Caki2 (cell line): ENCODE data around the gene ZNF346. TPM values are rescaled to one million over a fixed set of nuclear protein-coding genes. Genes with fewer than 3 reads are reported as not detected.

Source experiments
- DNase-seq: peaks from one replicate; pipeline ENCODE4 v3.0.0-alpha.2; 2015; ENCODE audit warnings: low read depth
- in situ Hi-C: cut with HindIII; loops from 2 replicates; pipeline ENCODE4 v1.10.0; 2016; ENCODE audit warnings: low sequenced_read_pairs, low pct_unique_long_range_greater_than_20kb, mixed read lengths
- total RNA-seq: library from RNA; depleted of rRNA; stranded (reverse); fragments of >200 nt; shearing (Covaris generic); gene quantifications from 2 replicates; pipeline ENCODE4 v1.2.3, GENCODE V29; 2014; ENCODE audit warnings: low replicate concordance

ZNF346 gene
- total RNA-seq, 1 experiment from 2014 or later = 23.8 TPM

DNA sequence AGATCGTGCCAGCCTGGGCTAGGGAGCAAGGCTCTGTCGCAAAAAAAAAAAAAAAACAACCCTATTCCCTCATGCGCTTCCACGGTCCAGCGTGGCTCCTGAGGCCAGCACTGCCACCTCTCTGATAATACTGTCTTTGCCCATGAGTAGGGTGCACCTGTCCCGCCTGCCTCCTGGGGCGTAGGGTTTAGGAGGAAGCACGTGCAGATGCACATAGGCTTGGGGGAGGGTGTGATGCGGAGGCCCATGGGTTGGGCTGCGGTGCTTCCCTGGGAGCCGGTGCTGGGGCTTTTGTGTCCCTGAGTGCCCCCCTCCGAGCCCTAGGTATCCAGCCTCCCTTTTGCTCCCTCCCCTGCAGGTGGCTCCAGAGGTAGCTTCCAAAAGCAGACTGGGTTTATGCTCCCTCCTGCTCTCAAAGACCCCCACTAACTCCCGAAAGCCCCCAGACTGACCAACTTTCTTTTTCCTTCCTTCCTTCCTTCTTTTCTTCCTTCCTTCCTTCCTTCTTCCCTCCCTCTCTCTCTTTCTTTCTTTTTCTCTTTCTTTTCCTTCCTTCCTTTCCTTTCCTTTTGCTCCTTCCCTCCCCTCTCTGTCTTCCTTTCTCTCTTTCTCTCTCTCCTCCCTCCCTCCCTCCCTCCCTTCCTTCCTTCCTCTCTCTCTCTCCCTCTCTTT, 77.1 kb downstream of the ZNF346 start:
- no peak for DNase-seq
- in situ Hi-C loops = no loop called here

DNA sequence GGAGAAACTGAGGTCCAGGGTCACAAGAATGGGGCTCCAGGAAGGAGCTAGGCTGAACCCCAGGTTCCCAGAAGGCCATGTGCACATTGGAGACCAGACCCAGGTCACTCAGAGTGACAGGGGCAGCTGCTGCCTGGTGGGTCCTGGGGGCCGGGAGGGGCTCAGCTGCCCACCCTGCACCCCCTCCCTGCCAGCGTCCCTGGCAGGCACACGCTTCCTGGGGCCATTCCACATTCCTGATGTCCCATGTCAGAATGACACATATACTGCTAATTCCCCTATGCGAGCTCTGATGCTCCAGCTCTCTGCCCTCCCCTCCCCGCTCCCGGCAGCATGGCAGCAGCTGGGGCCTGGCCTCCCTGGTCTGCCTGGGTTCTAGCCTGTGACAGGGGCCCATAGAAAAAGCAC, 78.2 kb downstream of the ZNF346 start:
- DNase-seq = no peak
- in situ Hi-C loops = no loop called here

DNA sequence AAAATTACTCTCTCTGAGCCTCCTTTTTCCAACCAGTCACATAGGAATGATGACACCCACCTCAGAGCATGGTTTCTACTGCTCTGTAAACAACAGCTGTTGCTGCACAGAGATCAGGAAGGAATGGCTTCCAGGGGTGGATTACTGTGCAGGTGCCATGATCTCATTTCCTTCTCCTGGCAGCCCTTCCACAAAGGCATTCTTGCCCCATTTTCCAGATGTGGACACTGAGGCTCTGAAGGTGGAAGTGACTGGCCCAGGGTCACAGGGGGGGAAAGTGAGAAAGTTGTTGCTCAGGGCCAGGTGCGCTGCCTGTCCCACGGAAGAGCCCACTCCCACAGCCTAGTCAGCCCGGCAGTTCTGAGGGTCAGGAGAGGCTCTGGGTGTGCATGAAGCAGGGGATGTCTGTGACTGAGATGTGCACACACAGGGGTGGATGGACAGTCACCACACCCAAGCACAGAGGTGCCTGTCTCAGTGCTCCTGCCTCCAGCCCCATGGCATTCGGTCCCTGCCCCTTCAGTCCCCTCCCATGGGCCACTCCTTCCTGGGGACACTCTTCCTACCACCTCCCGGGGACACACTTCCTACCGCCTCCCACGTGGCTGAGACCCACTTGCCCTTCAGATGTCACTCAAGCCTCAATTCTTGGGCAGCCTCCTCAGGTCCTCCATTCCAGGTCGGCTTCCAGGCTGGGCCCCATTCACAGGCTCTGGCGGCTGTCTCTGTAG, 81.2 kb downstream of the ZNF346 start:
- no peak for DNase-seq
- in situ Hi-C loops = no loop called here

DNA sequence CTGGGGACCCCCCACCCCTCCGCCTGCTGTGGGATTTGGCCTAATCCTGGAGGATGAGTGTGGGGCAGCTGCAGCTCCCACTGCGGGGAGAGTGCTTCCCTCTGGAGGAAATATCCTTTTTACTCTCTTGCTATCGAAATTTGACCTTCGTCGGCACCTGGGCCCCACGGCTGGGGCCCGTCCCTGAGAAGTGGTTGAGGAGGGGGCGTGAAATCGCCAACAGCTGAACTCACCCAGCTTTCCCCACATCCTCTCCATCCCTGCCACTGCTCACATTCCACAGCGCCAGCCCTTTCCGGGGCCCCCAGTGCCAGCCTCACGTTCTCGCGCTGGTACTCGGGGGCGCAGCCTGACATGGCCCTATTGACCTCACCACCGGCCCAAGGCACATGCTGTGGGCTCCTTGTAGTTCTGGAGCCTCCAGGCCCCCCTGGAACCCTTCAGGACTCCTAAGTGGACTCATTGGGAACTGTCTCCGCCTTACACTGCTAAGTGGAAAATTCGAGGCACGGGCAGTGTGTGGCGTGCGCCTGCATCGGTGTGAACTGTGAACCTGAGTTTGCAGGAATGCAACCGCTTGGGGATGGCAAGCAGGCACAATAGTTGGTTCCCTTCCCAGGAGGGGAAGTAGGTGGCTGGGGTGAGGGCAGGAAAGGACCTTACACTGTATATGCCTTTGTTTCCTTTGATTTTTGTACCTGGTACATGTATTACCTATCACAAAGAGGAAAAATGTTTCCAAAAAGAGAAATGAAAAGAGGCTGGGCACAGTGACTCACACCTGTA, 83.4 kb downstream of the ZNF346 start:
- no peak for DNase-seq
- in situ Hi-C loops = no loop called here

DNA sequence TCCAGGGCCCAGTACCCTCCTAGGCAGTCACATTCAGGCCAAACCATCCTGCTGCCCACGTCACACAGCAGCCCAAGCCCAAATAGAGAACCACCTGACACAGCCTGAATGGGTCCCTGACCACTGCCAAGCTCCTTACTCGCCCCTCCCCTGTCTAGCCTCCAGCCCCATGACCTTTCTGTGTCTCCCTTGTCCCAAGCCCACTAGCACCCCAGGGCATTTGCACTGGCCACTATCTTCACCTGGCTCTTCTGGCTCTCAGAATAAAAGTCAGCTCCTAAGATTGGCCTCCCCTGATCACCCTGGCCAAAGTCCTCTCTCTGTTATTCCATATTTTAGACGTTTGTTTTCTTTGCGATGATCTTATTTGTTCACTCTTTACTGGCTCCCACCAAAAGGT, 84.7 kb downstream of the ZNF346 start:
- DNase-seq = no peak
- in situ Hi-C loops = no loop called here

DNA sequence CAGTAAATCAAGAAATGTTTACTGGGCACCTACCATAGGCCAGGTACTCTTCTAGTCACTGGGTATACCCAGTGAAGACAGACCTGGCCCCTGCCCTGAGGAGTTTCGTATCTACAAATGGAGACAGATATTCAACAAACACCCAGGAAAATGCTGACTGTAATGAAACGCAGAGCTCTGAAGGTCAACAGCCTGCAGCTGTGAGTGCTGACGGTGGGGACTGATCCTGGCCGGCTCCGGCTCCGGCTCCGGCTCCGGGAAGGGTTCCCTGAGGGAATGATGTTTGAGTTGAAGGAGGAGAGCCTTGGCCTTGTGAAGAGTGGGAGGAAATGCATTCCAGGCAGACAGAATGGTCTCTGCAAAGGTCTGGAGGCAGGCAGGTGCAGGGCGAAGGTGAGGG, 87.3 kb downstream of the ZNF346 start:
- no peak for DNase-seq
- in situ Hi-C loops = no loop called here

DNA sequence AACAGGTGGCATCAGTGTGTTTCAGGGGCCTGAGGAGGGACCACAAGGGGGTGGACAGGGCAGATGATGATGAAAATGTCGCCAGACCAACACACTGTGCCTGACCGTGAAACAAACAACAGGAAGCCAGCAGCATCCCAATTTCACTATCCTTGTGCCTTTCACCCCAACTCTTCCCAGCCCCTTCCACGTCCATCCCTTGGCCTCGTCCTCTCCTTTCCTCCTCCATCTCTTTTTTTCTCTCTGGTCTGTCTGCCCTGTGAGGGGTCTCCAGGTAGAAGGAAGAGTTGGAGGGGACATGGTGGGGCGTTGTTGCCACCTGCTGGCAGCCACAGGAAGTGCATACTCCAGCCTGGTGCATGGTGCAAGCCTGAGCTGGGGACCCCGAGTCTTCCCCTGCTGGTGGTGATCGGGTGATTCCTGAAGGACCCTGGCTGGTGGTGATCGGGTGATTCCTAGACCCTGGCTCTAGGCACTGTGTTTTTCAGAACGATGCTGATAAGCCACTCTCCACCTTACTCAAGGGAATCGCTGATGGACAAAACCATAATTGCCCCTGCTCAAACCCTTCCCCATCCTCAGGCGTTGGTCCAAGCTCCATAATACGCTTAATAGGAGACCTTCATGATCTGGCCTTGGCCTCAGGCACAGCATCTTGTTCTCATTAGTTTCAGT, 89.4 kb downstream of the ZNF346 start:
- in situ Hi-C loops = no loop called here
- peak; percentile 59 for DNase-seq

DNA sequence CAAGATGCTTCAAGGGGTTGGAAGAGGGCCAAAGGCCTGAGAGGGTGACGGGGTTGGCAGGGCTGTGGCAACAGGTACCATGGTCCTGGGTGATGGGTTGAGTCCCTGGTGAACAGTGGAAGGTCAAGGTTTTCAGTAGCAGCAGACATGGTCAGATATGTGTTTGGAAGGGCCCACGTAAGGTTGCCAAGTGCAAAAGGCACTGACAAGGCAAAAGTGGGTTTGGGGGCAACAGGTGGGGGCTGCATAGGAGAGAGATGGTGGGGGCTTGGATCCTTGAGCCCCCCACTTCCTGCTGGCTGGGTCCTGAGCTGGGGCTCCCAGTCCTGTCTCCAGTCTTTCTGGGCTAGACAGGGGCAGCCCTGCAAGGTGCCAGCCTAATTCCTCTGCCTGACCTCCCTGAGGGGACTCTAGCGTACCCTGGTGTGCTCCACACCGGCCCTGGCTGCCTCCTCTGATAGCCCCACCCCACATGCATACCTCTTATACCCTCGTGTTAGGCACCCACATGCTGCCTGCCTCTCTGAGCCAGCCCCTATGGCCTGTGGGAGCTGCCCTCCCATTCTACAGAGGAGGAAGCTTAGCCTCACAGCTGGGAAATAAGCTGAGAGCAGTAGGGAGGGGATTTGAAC, 90.2 kb downstream of the ZNF346 start:
- no peak for DNase-seq
- in situ Hi-C loops = no loop called here

DNA sequence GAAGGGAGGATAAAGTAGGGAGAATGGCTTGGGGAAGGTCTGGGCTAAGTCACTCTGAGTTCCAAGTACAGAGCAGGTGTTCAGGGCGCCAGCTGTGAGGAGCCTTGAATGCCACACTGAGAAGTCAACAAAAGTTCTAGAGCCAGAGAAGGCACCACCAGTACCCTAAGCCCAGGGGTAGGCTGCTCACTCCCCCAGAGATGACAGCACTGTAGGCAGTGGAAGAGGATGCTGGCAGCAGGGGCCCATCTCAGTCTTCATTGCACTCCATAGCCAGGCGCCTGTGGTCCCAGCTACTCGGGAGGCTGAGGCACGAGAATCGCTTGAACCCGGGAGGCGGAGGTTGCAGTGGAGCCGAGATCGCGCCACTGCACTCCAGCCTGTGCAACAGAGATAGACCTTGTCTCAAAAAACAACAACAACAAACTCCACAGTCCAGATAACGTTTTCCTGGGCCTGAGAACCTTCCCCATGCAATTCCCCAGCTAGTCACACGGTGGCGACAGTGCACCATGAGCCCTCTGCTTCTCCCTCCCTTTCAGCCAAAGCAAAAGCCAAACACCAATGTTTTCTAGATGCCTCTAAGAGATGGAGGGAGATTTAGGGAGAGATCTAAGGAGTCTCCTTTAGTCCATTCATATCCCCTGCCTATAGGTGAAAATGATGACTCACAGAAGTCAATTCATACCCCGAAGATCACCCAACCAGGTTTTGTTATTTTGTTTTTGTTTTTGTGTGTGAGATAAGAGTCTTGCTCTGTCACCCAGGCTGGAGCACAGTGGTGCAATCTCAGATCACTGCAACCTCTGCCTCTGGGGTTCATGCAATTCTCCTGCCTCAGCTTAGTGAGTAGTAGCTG, 91.3 kb downstream of the ZNF346 start:
- DNase-seq = peak; percentile 76
- in situ Hi-C loops = no loop called here

DNA sequence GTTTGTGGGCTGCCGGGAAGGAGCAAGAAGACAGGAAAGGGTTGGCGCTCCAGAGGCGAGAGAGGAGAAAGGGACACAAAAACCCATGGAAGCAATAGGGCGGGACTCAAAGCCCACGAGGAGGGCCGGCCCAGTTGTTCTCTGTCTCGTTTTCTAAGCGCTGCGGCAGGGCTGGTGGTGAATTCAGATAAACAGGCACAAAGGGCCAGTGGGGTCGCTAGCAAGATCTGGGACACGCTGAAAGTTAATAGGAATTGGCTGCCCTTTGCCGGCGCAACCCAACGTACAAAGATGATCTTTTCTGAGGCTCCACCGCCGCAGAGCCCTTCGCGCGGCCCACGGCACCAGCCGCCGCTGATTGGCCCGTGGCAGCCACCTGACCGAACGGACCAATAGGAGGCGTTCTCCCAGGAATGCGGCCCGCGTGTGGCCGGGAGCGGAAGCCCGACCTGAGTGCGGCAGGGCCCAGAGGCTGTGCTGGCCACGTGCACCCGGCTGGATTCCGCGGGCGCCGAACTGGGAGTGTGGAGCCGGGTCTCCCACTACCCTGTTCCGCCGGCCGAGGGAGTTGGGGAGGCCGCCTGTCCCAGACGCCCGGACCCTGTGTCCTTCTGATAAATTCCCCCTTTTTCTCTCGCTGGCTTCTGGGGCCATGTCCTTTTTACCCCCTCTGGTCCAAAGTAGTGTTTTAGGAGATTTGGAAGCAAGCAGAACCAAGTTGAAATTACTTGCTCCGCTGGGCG, 94.3 kb downstream of the ZNF346 start:
- DNase-seq = no peak
- in situ Hi-C loops = no loop called here

DNA sequence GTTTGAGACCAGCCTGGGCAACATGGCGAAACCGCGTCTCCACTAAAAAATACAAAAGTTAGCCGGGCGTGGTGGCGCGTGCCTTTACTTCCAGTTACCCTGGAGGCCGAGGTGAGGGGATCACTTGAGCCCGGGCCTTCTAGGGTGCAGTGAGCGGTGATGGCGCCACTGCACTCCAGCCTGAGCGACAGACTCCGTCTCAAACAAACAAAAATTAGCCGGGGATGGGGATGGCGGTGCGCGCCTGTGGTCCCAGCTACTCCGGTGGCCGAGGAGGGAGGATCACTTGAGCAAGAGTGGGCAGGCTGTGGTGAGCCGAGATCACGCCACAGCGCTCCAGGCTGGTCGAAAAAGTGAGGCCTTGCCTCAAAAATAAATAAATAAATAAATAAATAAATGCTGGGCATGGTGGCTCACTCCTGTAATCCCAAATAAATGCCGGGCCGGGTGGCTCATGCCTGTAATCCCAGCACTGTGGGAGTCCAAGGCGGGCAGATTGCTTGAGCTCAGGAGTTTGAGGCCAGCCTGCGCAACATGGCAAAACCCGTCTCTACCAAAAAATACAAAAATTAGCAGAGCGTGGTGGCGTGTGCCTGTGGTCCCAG, 95.0 kb downstream of the ZNF346 start:
- no peak for DNase-seq
- in situ Hi-C loops = no loop called here

DNA sequence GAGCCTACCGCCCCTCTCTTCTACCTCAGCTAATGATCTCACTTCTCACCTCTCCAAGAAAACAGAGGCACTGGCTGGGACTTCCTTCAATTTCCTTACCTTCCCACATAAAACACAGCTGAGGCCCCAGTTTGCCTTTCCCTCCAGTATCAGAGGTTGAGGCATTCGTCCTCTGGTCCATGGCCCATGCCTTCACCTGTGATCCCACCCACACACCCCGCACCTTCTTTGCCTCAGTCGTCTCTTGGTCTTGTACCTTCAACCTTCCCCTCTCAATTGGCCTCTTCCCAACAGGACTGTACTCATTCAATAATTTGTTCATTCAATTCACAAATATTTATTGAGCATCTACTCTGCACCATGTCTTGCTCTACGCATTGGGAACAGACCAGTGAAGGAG, 100.1 kb downstream of the ZNF346 start:
- in situ Hi-C loops = no loop called here
- no peak for DNase-seq

DNA sequence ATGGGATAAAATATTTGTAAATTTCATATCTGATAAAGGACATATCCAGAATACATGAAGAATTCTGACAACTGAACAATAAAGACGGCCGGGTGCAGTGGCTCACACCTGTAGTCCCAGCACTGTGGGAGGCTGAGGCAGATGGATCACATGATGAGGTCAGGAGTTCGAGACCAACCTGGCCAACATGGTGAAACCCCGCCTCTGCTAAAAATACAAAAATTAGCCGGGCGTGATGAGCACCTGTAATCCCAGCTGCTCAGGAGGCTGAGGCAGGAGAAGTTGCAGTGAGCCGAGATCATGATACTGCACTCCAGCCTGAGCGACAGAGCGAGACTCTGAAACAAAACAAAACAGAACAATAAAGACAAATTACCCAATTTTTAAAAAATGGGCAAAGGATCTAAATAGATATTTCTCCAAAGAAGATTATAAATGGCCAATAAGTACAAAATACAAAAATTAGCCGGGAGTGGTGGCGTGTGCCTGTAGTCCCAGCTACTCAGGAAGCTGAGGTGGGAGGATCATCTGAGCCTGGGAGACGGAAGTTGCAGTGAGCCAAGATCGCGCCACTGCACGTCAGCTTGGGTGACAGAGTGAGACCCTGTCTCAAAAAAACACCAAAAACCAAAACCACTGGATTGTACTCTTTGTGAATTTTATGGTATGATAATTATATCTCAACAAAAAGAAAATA, 101.4 kb downstream of the ZNF346 start:
- in situ Hi-C loops = no loop called here

DNA sequence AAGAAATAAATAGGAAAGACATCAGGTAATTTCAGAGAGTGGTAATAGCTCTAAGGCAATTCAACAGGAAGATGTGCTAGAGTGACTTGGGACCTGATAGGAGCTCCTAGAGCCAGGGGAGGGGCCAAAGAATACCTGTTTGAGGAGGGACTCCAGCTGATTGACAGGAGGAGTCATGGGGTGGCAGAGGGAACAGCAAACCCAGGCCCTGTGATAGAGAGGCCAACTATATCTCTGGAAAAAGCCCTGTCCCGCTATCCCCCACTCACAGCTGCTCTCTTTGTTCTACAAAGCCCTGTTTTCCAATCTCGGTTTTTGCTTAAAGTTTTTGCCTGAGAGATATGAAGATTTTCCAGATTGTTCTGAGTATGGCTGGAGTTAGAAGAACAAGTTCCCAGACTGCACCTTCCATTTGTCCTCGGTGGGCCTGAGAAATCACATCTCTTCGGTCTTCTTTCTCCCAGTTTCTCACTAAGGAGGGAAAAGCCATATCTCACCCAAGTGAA, 102.0 kb downstream of the ZNF346 start:
- no peak for DNase-seq

More for the DNA sequence above, 101.4 kb downstream of the ZNF346 start:
- no peak for DNase-seq

DNA sequence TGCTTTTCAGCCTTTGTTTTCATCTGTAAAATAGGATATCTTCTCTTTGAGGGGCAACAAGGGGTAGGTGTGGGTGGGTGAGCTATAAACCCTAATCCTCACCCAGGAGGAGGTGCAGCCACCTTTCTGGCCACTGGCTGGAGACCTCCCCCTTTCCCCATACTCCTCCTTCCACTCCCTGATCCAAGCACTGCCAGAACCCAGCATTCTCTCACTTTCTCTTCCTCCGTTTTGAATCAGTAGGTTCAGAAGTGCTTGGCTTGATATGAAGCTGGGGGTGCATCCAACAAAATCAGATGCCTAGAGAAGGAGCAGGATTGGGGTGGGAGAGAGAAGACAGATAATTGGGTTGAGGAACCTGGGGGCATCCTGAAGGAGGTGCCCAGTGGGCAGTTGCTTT, 104.3 kb downstream of the ZNF346 start:
- in situ Hi-C loops = no loop called here
- no peak for DNase-seq

More for the DNA sequence above, 102.0 kb downstream of the ZNF346 start:
- in situ Hi-C loops = no loop called here

DNA sequence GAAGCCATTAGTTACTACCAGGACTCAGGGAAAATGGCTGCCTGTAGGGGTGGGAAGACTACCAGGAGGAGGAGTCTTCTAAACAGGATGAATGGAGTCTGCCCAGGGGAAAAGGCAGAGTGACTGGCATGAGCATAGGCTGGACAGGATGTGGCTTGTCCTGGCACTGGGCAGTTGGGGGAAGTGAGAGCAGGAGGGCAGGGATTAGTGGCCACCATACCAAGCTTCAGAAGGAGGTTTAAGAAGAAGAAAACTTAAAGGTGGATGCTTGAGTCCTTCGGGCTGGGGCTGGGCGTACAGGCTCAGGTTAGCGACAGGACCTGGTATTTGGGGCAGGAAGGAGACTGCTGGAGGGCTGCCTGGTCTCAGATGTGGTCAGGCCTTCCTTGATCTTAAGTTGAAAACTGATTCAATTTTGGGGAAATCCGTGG, 106.1 kb downstream of the ZNF346 start:
- in situ Hi-C loops = no loop called here
- no peak for DNase-seq
